Colon (tissue), 2 donors: Measurements from ENCODE around the gene OPN4.
"Not testable (repeated sequence)": the region's sequence is repeated elsewhere in the genome, so short reads cannot be mapped to it uniquely, and the experiment has no call there.

Source experiments
- FAIRE-seq: peaks from 2 replicates; lab custom pipeline; 2012; peaks lifted over from hg19 to GRCh38; lab: Jason Lieb, UNC
- donor health status: control.
- donor health status: control.

OPN4 gene

GRCh38 chr10:86654411-86655172, at the start of gene OPN4:
Gene OPN4, plus strand, starts transcription at chr10:86654547. Its CDS starts 237 bp downstream, at chr10:86654784.
- FAIRE-seq = no peak

- FAIRE-seq = no peak
Measured at GRCh38 chr10:86607674-86608073, 46.7 kb upstream of the OPN4 start.

GRCh38 chr10:86609920-86610319, 44.4 kb upstream of the OPN4 start:
- no peak for FAIRE-seq

GRCh38 chr10:86611386-86611785, 43.0 kb upstream of the OPN4 start:
- FAIRE-seq = no peak

- FAIRE-seq = no peak
Measured at GRCh38 chr10:86613096-86613495, 41.3 kb upstream of the OPN4 start.

GRCh38 chr10:86613905-86614304, 40.4 kb upstream of the OPN4 start:
- FAIRE-seq = no peak

- no peak for FAIRE-seq
Measured at GRCh38 chr10:86614853-86615252, 39.5 kb upstream of the OPN4 start.

- not testable (repeated sequence) for FAIRE-seq
Measured at GRCh38 chr10:86617278-86617677, 37.1 kb upstream of the OPN4 start.

GRCh38 chr10:86628311-86628710, 26.0 kb upstream of the OPN4 start:
- FAIRE-seq = no peak

- no peak for FAIRE-seq
Measured at GRCh38 chr10:86630079-86630478, 24.3 kb upstream of the OPN4 start.

GRCh38 chr10:86632009-86632800, 22.1 kb upstream of the OPN4 start:
- no peak for FAIRE-seq

GRCh38 chr10:86632951-86633350, 21.4 kb upstream of the OPN4 start:
- no peak for FAIRE-seq

- FAIRE-seq = no peak
Measured at GRCh38 chr10:86635402-86635801, 18.9 kb upstream of the OPN4 start.

- FAIRE-seq = no peak
Measured at GRCh38 chr10:86636311-86636710, 18.0 kb upstream of the OPN4 start.

- no peak for FAIRE-seq
Measured at GRCh38 chr10:86642021-86642420, 12.3 kb upstream of the OPN4 start.

- no peak for FAIRE-seq
Measured at GRCh38 chr10:86642499-86642898, 11.8 kb upstream of the OPN4 start.

- no peak for FAIRE-seq
Measured at GRCh38 chr10:86644152-86644793, 10.1 kb upstream of the OPN4 start.

- no peak for FAIRE-seq
Measured at GRCh38 chr10:86644794-86645445, 9.4 kb upstream of the OPN4 start.

- FAIRE-seq = not testable (repeated sequence)
Measured at GRCh38 chr10:86645621-86646165, 8.7 kb upstream of the OPN4 start.

- no peak for FAIRE-seq
Measured at GRCh38 chr10:86646532-86646931, 7.8 kb upstream of the OPN4 start.

GRCh38 chr10:86646933-86647332, 7.4 kb upstream of the OPN4 start:
- no peak for FAIRE-seq
